HCT116 (cell line): ENCODE measurements around the gene ZBTB42. TPM values are rescaled to one million over a fixed set of nuclear protein-coding genes. Genes with fewer than 3 reads are reported as not detected.
A peak's percentile ranks its signal among the peaks of the same experiment; 100 is the strongest.

ENCODE experiments used
- ATAC-seq: fragments of 200-7000 bp; cut with Tn5 transposase; 2 replicates; pipeline ENCODE4 v1.9.1; 2020; ENCODE audit warnings: mild to moderate bottlenecking, moderate library complexity
- BruUV-seq: library from RNA; stranded (reverse); fragments of 400-500 nt; replicated peaks from 2 replicates; lab custom pipeline; 2021; lab: Mats Ljungman, UMichigan
- CTCF ChIA-PET: fragments of 300-600 bp; sonication (Branson Sonifier 250); formaldehyde crosslinking; loops from one replicate; lab custom pipeline; 2021; ENCODE audit warnings: antibody characterized with exemption; lab: Charles Lee
- POLR2A ChIA-PET: fragments of 300-600, 350-600 bp; sonication (Branson Sonifier 250); formaldehyde crosslinking; loops from one replicate; lab custom pipeline; 2021; ENCODE audit warnings: antibody characterized with exemption; lab: Charles Lee
- RAD21 ChIA-PET, 2 experiments: fragments of 300-600 bp; sonication (Branson Sonifier 250); formaldehyde crosslinking; loops; one replicate each; lab custom pipeline; 2023; ENCODE audit warnings: low total read pairs in 2 of 2; ENCODE audit not compliant: uncharacterized antibody in 2 of 2, unreplicated experiment in 2 of 2, low non-redundant PET in 1 of 2; lab: Charles Lee
- DNase-seq: peaks from one replicate; pipeline ENCODE4 v3.0.0-alpha.2; 2010; ENCODE audit warnings: low read depth, low spot score
- H2AFZ ChIP-seq: fragments of 200-600 bp; shearing (Covaris generic), sonication (generic); 2 replicates; pipeline ENCODE4 v1.6.1; 2017; ENCODE audit warnings: low read depth, mixed run types, mixed read lengths, antibody characterized with exemption, low read length; ENCODE audit not compliant: poor library complexity, severe bottlenecking
- H3K27ac ChIP-seq: 2 replicates; pipeline ENCODE4 v1.5.1; 2012; ENCODE audit warnings: low read depth, low read length
- H3K27me3 ChIP-seq: fragments of 200-600 bp; sonication (generic); 2 replicates; pipeline ENCODE4 v1.6.1; 2016; ENCODE audit warnings: mixed run types, low read length, mixed read lengths; ENCODE audit not compliant: insufficient read depth
- H3K36me3 ChIP-seq, 2 experiments: fragments of 200-500 bp in 1 of 2; fragments of 200-600 bp in 1 of 2; sonication (Bioruptor generic) in 1 of 2; sonication (generic) in 1 of 2; 2 replicates each; pipeline versions ENCODE4 v1.5.1 to v1.6.1; 2014 to 2016; ENCODE audit warnings: low read length in 2 of 2, inconsistent platforms in 1 of 2, mixed read lengths in 1 of 2, mixed run types in 1 of 2; ENCODE audit not compliant: insufficient read depth in 2 of 2, control insufficient read depth in 1 of 2
- H3K4me1 ChIP-seq, 2 experiments: fragments of 200-600 bp in 1 of 2; sonication (generic) in 1 of 2; 2 replicates each; pipeline versions ENCODE4 v1.5.1 to v1.6.1; 2012 to 2017; ENCODE audit warnings: low read length in 2 of 2, inconsistent platforms in 1 of 2, mild to moderate bottlenecking in 1 of 2, mixed read lengths in 1 of 2, mixed run types in 1 of 2, moderate library complexity in 1 of 2; ENCODE audit not compliant: insufficient read depth in 2 of 2, control insufficient read depth in 1 of 2
- H3K4me2 ChIP-seq: fragments of 200-600 bp; sonication (generic); 2 replicates; pipeline ENCODE4 v1.6.1; 2017; ENCODE audit warnings: mixed run types, low read length, mixed read lengths
- H3K4me3 ChIP-seq, 2 experiments: fragments of 200-600 bp in 1 of 2; sonication (generic) in 1 of 2; replicated peaks in 1 of 2; 2 replicates each; pipeline ENCODE4 v1.5.1; 2011 to 2016; ENCODE audit warnings: low read length in 2 of 2, control low read depth in 1 of 2, low read depth in 1 of 2, mild to moderate bottlenecking in 1 of 2, mixed read lengths in 1 of 2, mixed run types in 1 of 2
- H3K79me2 ChIP-seq: fragments of 200-600 bp; sonication (generic); 2 replicates; pipeline ENCODE4 v1.6.1; 2017; ENCODE audit warnings: mild to moderate bottlenecking, mixed run types, low read length, moderate library complexity, mixed read lengths; ENCODE audit not compliant: insufficient read depth
- H3K9ac ChIP-seq: fragments of 200-600 bp; sonication (generic); 2 replicates; pipeline ENCODE4 v1.6.1; 2016; ENCODE audit warnings: low read length, mixed read lengths
- H3K9me2 ChIP-seq: fragments of 200-600 bp; sonication (generic), shearing (Covaris generic); 2 replicates; pipeline ENCODE4 v1.6.1; 2017; ENCODE audit warnings: mixed run types, mild to moderate bottlenecking, moderate library complexity; ENCODE audit not compliant: insufficient read depth
- H3K9me3 ChIP-seq, 2 experiments: fragments of 200-500 bp in 1 of 2; fragments of 200-600 bp in 1 of 2; sonication (Bioruptor generic) in 1 of 2; sonication (generic) in 1 of 2; 2 replicates each; pipeline ENCODE4 v1.6.1; 2014 to 2017; ENCODE audit warnings: low read length in 2 of 2, mixed read lengths in 2 of 2, inconsistent platforms in 1 of 2, low read depth in 1 of 2, mild to moderate bottlenecking in 1 of 2, mixed run types in 1 of 2, moderate library complexity in 1 of 2; ENCODE audit not compliant: control insufficient read depth in 1 of 2, insufficient read depth in 1 of 2
- H4K20me1 ChIP-seq: fragments of 200-600 bp; sonication (generic), shearing (Covaris generic); 2 replicates; pipeline ENCODE4 v1.6.1; 2017; ENCODE audit warnings: mixed run types, mild to moderate bottlenecking, moderate library complexity; ENCODE audit not compliant: insufficient read depth
- CEBPB ChIP-seq: IDR thresholded peaks from 2 replicates; pipeline ENCODE4 v1.6.1; 2012; ENCODE audit warnings: low read depth
- ELF1 ChIP-seq: IDR thresholded peaks from 2 replicates; pipeline ENCODE4 v1.6.1; 2012; ENCODE audit warnings: low read depth, borderline replicate concordance
- EZH2phosphoT487 ChIP-seq: fragments of 200-600 bp; IDR thresholded peaks from 2 replicates; pipeline ENCODE4 v1.6.1; 2018; ENCODE audit warnings: antibody characterized with exemption, borderline replicate concordance
- JUND ChIP-seq: IDR thresholded peaks from 2 replicates; pipeline ENCODE4 v1.6.1; 2012
- POLR2A ChIP-seq: IDR thresholded peaks from 2 replicates; pipeline ENCODE4 v1.7.0; 2011; ENCODE audit warnings: borderline replicate concordance; ENCODE audit not compliant: insufficient read depth, insufficient read length; ENCODE audit errors: extremely low read depth
- POLR2AphosphoS5 ChIP-seq: IDR thresholded peaks from 2 replicates; pipeline ENCODE4 v1.6.1; 2011; ENCODE audit warnings: mild to moderate bottlenecking, low read depth, low read length, moderate library complexity
- RAD21 ChIP-seq: IDR thresholded peaks from 2 replicates; pipeline ENCODE4 v1.6.1; 2012; ENCODE audit warnings: low read depth, mild to moderate bottlenecking
- SP1 ChIP-seq: IDR thresholded peaks from 2 replicates; pipeline ENCODE4 v1.6.1; 2012; ENCODE audit warnings: low read depth
- SRF ChIP-seq: IDR thresholded peaks from 2 replicates; pipeline ENCODE4 v1.6.1; 2012; ENCODE audit warnings: low read depth
- TCF7L2 ChIP-seq: IDR thresholded peaks from 2 replicates; pipeline ENCODE4 v1.7.0; 2011; ENCODE audit warnings: borderline replicate concordance, inconsistent platforms; ENCODE audit not compliant: insufficient read depth, insufficient read length; ENCODE audit errors: extremely low read depth
- YY1 ChIP-seq: IDR thresholded peaks from 2 replicates; pipeline ENCODE4 v1.6.1; 2011; ENCODE audit warnings: low read length, low read depth, moderate library complexity, mild to moderate bottlenecking; ENCODE audit not compliant: insufficient replicate concordance; ENCODE audit errors: extremely low read depth
- ZFX ChIP-seq: fragments of 450-650 bp; IDR thresholded peaks from 2 replicates; pipeline ENCODE4 v1.6.1; 2017
- intact Hi-C: fragments of 100-400 bp; cut with micrococcal nuclease; formaldehyde crosslinking; loops from 2 replicates; pipeline ENCODE4 v1.10.0; 2022
- total RNA-seq: library from RNA; stranded (reverse); gene quantifications from one replicate; pipeline ENCODE4 v1.2.1, GENCODE V29; 2021; ENCODE audit not compliant: unreplicated experiment
- TF ChIP-seq, protein P1 (sequence below): IDR thresholded peaks from 2 replicates; pipeline ENCODE4 v1.6.1; 2012; ENCODE audit warnings: low read depth
- TF ChIP-seq, protein P2 (sequence below), 3 experiments: fragments of 200-600 bp in 1 of 3; sonication (generic) in 1 of 3; IDR thresholded peaks in 2 of 3; conservative IDR thresholded peaks in 1 of 3; 2 replicates each; pipeline ENCODE4 v1.5.1; 2012 to 2017; ENCODE audit warnings: low read depth in 2 of 3, low read length in 2 of 3, antibody characterized with exemption in 1 of 3, borderline replicate concordance in 1 of 3, control low read depth in 1 of 3, mild to moderate bottlenecking in 1 of 3, mixed read lengths in 1 of 3, mixed run types in 1 of 3, moderate library complexity in 1 of 3; ENCODE audit not compliant: insufficient read depth in 1 of 3
- TF ChIP-seq, protein P3 (sequence below): IDR thresholded peaks from 2 replicates; pipeline ENCODE4 v1.6.1; 2012

The ZBTB42 gene
- total RNA-seq, 1 experiment from 2014 or later: 4.4 TPM

DNA sequence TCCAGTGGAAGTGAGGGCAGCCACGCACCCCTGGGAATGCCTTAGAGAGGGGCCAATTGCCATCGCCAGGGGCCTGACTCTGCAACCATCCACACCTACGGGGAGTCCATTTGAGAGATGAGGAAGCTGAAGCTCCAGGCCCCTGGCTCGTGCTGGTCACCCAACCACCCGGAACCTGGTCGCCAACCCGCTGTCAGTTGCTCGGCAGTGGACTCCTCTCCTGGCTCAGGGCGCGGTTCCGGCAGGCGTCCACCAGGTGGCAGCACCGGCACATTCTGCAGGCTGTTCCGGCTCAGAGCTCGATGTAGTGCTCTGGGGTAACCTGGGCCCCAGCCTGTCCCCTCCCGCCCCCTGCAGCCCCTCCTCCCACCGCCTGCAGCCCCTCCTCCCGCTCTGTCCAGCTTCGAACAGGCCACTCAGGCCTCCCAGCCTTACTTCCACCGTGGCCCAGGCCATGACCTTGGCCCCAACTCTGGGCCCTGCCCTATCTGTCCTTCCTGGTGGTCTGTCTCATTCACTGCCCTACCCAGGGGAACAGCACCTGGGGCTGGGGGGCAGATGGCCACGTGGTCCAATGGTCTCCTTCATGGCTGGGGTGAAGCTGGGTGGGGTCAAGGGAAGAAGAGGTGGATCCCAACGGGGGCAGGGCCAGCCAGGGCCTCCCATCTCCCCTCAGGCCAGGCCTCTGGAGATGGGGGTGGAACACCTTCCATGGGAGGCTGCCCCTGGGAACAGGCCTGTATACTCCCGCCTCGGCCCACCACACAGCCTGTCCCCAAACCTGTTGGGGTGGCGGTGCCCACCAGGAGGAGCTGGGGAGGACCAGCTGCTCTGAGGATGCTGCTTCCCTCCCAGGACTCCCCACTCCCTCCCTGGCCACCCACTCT is 32.2 kb upstream of the ZBTB42 start (continued):
- TF ChIP-seq, protein P1, sequence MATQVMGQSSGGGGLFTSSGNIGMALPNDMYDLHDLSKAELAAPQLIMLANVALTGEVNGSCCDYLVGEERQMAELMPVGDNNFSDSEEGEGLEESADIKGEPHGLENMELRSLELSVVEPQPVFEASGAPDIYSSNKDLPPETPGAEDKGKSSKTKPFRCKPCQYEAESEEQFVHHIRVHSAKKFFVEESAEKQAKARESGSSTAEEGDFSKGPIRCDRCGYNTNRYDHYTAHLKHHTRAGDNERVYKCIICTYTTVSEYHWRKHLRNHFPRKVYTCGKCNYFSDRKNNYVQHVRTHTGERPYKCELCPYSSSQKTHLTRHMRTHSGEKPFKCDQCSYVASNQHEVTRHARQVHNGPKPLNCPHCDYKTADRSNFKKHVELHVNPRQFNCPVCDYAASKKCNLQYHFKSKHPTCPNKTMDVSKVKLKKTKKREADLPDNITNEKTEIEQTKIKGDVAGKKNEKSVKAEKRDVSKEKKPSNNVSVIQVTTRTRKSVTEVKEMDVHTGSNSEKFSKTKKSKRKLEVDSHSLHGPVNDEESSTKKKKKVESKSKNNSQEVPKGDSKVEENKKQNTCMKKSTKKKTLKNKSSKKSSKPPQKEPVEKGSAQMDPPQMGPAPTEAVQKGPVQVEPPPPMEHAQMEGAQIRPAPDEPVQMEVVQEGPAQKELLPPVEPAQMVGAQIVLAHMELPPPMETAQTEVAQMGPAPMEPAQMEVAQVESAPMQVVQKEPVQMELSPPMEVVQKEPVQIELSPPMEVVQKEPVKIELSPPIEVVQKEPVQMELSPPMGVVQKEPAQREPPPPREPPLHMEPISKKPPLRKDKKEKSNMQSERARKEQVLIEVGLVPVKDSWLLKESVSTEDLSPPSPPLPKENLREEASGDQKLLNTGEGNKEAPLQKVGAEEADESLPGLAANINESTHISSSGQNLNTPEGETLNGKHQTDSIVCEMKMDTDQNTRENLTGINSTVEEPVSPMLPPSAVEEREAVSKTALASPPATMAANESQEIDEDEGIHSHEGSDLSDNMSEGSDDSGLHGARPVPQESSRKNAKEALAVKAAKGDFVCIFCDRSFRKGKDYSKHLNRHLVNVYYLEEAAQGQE: no peak

DNA sequence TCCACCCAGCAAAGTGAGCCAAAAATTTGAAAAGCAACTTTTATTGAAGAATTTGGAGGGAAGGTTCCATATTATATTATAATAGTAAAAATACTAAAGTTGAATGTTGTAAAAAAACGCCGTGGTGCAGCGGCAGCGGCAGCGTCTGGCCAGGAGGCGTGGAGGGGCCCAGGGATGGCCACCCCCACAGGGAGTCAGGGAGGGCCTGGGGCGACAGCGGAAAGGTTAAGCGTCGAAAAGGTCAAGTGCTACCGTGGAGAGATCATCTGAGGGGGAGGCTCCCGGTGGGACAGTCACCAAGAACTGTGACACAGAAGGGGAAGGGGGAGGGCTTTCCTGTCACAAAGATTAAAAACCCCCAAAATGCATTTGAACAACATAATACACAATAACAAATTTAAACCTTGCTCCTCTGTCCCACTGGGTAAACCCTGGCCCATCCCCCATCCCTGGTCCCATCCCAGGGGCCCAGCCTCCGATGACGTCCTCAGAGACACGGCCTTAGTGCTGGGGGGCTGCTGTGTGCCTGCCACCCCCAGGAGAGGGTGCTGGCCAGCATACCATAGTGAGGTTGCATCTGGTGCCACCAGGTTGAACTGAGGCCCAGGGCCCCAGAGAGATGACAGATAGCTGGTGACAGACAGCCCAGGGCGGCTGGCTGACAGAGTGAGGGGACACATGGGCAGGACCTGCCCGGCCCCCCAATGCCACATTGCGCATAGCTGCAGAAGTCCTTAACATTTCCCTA is 31.4 kb upstream of the ZBTB42 start:
- Histone ChIP-seq H3K79me2 (no peaks in the 10 kb centered on the region), H3K9ac (no peak overlapping the region), H3K4me1 (peaks cover 3 to 9% of the 10 kb centered on the region in 2 experiments; a peak in 3 of 4 replicates), H4K20me1 (no peaks in the 10 kb centered on the region), H3K9me3 (peaks cover 0 to 11% of the 10 kb centered on the region in 2 experiments; a peak in 2 of 4 replicates), H3K4me2 (no peak overlapping the region), H2AFZ (no peak overlapping the region), H3K27ac (peak overlapping the region; percentile 44; the same call in 1 of the 2 replicates), H3K4me3 (no peak overlapping the region), H3K36me3 (peaks cover 0 to 37% of the 10 kb centered on the region in 2 experiments; a peak in 3 of 4 replicates), H3K9me2 (no peaks in the 10 kb centered on the region), H3K27me3 (no peaks in the 10 kb centered on the region)
- no peak for DNase-seq
- RAD21 ChIA-PET: interaction anchor here in 1 of 2 experiments (1.1 kb wide), 1 partner anchor 101 kb away, joined by 4 read pairs; no protein-coding TSS in a partner anchor
- POLR2A ChIA-PET: interaction anchor here (1.1 kb wide), 1 partner anchor 17 kb away, joined by 5 read pairs; the partner anchor contains the start of gene SIVA1
- intact Hi-C loops: loop anchor here (2.0 kb wide), 1 partner anchor 275 kb away; no protein-coding TSS in a partner anchor
- ATAC-seq: no peak
- CTCF ChIA-PET: interaction anchor here (0.6 to 3.1 kb wide), 4 partner anchors 17 to 193 kb away, joined by 3 to 29 read pairs (median 7); partner anchors contain the start of gene SIVA1
- BruUV-seq: TSS peak; percentile 72
- no peak for TF ChIP-seq POLR2AphosphoS5
- no peak for TF ChIP-seq SRF
- no peak for TF ChIP-seq EZH2phosphoT487
- TF ChIP-seq TCF7L2: no peak
- no peak for TF ChIP-seq ZFX
- no peak for TF ChIP-seq ELF1
- no peak for TF ChIP-seq JUND
- TF ChIP-seq POLR2A: no peak
- TF ChIP-seq, protein P2, sequence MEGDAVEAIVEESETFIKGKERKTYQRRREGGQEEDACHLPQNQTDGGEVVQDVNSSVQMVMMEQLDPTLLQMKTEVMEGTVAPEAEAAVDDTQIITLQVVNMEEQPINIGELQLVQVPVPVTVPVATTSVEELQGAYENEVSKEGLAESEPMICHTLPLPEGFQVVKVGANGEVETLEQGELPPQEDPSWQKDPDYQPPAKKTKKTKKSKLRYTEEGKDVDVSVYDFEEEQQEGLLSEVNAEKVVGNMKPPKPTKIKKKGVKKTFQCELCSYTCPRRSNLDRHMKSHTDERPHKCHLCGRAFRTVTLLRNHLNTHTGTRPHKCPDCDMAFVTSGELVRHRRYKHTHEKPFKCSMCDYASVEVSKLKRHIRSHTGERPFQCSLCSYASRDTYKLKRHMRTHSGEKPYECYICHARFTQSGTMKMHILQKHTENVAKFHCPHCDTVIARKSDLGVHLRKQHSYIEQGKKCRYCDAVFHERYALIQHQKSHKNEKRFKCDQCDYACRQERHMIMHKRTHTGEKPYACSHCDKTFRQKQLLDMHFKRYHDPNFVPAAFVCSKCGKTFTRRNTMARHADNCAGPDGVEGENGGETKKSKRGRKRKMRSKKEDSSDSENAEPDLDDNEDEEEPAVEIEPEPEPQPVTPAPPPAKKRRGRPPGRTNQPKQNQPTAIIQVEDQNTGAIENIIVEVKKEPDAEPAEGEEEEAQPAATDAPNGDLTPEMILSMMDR (IDR thresholded peaks at IDR 0.05 in 2 of 3, conservative IDR thresholded peaks at IDR 0.05 in 1 of 3; ENCODE audit: borderline replicate concordance in 1 of 3, insufficient read depth in 1 of 3, low read depth in 2 of 3, low read length in 2 of 3): no peak
- TF ChIP-seq SP1: no peak
- no peak for TF ChIP-seq RAD21
- TF ChIP-seq CEBPB: no peak
- TF ChIP-seq, protein P3, sequence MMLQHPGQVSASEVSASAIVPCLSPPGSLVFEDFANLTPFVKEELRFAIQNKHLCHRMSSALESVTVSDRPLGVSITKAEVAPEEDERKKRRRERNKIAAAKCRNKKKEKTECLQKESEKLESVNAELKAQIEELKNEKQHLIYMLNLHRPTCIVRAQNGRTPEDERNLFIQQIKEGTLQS: no peak
- TF ChIP-seq YY1: no peak
